Gastrocnemius medialis (tissue), 4 donors: Measurements from ENCODE around the gene COL23A1.

ENCODE experiments used
- CTCF ChIP-seq, 5 experiments: fragments of 450-650 bp in 3 of 5; fragments of 200-600 bp in 2 of 5; sonication (generic) in 2 of 5; IDR thresholded peaks in 4 of 5; conservative IDR thresholded peaks in 1 of 5; 1 replicate in 4 of 5; 2 replicates in 1 of 5; pipeline ENCODE4 v1.5.1; 2016 to 2019; ENCODE audit warnings: antibody characterized with exemption in 5 of 5, mild to moderate bottlenecking in 3 of 5, moderate library complexity in 3 of 5
- POLR2A ChIP-seq, 2 donors: fragments of 450-650 bp; IDR thresholded peaks; one replicate each; pipeline ENCODE4 v1.6.1; 2017; ENCODE audit warnings: antibody characterized with exemption in 2 of 2, mild to moderate bottlenecking in 2 of 2, moderate library complexity in 2 of 2

GRCh38 chr5:178222292-178222691 is 367.9 kb downstream of the COL23A1 start:
- TF ChIP-seq CTCF (IDR thresholded peaks at IDR 0.05 in 4 of 5, conservative IDR thresholded peaks at IDR 0.05 in 1 of 5) (no peak), POLR2A (IDR thresholded peaks at IDR 0.05) (no peak)
